ENCODE measurements around the gene MYH6. TPM values are rescaled to one million over a fixed set of nuclear protein-coding genes. Genes with fewer than 3 reads are reported as not detected.

Gene MYH6
- total and polyA plus RNA-seq, 2 donors (not counting 3 experiments of a cell fraction or from before 2014, with no cell fraction given) = not detected

DNA sequence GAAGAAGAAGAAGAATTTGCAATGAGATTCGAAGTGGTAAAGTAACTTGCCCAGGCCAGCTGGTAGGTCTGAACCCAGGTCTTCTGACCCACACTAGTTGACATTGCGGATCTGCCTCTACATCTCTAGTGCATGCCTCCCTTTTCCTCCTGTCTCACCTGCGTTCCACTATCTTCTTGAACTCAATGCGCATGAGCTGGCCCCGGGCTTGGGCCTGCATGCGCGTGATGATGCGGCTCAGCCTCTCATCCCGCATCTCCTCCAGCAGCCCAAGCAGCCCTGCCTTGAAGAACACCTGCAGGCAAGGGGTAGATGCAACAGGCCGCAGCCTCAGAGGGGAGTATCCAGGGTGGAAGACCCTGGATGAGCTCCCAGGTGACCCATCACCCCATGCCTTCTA lies 11.9 kb downstream of the MYH6 start:
- H3K4me2 ChIP-seq (ENCODE audit: insufficient read depth, low read length) = no peak overlapping the region
- no peaks in the 10 kb centered on the region for H3K36me3 ChIP-seq (ENCODE audit: control insufficient read depth in 2 of 2, extremely low read depth in 1 of 2, insufficient read depth in 2 of 2, low read length in 2 of 2)
- TF ChIP-seq GATA2 (IDR thresholded peaks at IDR 0.05; ENCODE audit: insufficient read depth, insufficient read length, low read depth, low read length) (no peak), POLR2AphosphoS5 (IDR thresholded peaks at IDR 0.05; ENCODE audit: insufficient read depth, low read depth, low read length) (no peak), FOS (IDR thresholded peaks at IDR 0.05; ENCODE audit: borderline replicate concordance, insufficient read depth, low read length) (no peak), EZH2 (IDR thresholded peaks at IDR 0.05; ENCODE audit: borderline replicate concordance, low read depth, low read length, severe bottlenecking) (no peak), JUN (IDR thresholded peaks at IDR 0.05; ENCODE audit: borderline replicate concordance, insufficient read depth, insufficient read length, low read depth) (no peak), POLR2A (IDR thresholded peaks at IDR 0.05; ENCODE audit: low read depth, low read length) (no peak), MYC (IDR thresholded peaks at IDR 0.05; ENCODE audit: low read depth, low read length) (no peak)
- TF ChIP-seq, protein P1, sequence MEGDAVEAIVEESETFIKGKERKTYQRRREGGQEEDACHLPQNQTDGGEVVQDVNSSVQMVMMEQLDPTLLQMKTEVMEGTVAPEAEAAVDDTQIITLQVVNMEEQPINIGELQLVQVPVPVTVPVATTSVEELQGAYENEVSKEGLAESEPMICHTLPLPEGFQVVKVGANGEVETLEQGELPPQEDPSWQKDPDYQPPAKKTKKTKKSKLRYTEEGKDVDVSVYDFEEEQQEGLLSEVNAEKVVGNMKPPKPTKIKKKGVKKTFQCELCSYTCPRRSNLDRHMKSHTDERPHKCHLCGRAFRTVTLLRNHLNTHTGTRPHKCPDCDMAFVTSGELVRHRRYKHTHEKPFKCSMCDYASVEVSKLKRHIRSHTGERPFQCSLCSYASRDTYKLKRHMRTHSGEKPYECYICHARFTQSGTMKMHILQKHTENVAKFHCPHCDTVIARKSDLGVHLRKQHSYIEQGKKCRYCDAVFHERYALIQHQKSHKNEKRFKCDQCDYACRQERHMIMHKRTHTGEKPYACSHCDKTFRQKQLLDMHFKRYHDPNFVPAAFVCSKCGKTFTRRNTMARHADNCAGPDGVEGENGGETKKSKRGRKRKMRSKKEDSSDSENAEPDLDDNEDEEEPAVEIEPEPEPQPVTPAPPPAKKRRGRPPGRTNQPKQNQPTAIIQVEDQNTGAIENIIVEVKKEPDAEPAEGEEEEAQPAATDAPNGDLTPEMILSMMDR (IDR thresholded peaks at IDR 0.05; ENCODE audit: extremely low read depth in 1 of 2, insufficient read depth in 1 of 2, low read depth in 1 of 2, low read length in 2 of 2) = no peak
- TF ChIP-seq, protein P2, sequence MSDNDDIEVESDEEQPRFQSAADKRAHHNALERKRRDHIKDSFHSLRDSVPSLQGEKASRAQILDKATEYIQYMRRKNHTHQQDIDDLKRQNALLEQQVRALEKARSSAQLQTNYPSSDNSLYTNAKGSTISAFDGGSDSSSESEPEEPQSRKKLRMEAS (IDR thresholded peaks at IDR 0.05; ENCODE audit: insufficient read depth, insufficient read length) = no peak
- no peaks in the 10 kb centered on the region for H3K4me1 ChIP-seq (ENCODE audit: control insufficient read depth, extremely low read depth, insufficient read depth, low read length)
- no peak overlapping the region for H3K4me3 ChIP-seq (replicated peaks in 1 of 3; ENCODE audit: insufficient read depth in 1 of 3, low read depth in 1 of 3, low read length in 3 of 3)
- ChIA-PET POLR2A (no interaction called here), CTCF (no interaction called here)
- H4K20me1 ChIP-seq (replicated peaks; ENCODE audit: control insufficient read depth, extremely low read depth, insufficient read depth, low read length) = no peaks in the 10 kb centered on the region
- DNase-seq (ENCODE audit: low read depth, low spot score) (no peak), FAIRE-seq (no peak)
- no peaks in the 10 kb centered on the region for H3K9me1 ChIP-seq (replicated peaks; ENCODE audit: control insufficient read depth, extremely low read depth, insufficient read depth, low read length)
- H2AFZ ChIP-seq (ENCODE audit: low read depth, low read length) = no peak overlapping the region
- dilution Hi-C loops (cut with MboI; ENCODE audit: extremely low pct_ligation_motif_present, low sequenced_read_pairs) = no loop called here
- no peaks in the 10 kb centered on the region for H3K9me3 ChIP-seq (replicated peaks; ENCODE audit: control insufficient read depth, insufficient read depth, low read length)
- no peak overlapping the region for H3K27ac ChIP-seq (ENCODE audit: insufficient read depth, low read depth, low read length)
- intact Hi-C loops (cut with micrococcal nuclease) = no loop called here
- no TSS peak for BruUV-seq (replicated peaks)
- no peaks in the 10 kb centered on the region for H3K27me3 ChIP-seq (ENCODE audit: control insufficient read depth in 2 of 2, insufficient read depth in 2 of 2, low read length in 2 of 2)
- H3K9ac ChIP-seq (replicated peaks; ENCODE audit: extremely low read depth, insufficient read depth, low read length) = no peak overlapping the region
- no peaks in the 10 kb centered on the region for H3K79me2 ChIP-seq (ENCODE audit: control insufficient read depth, insufficient read depth, low read length)

Measured in endothelial cell of umbilical vein (primary cell).